ENCODE measurements around the gene LAMA5.

GRCh38 chr20:62281161-62281933 lies 85.8 kb downstream of the LAMA5 start:
- TF ChIP-seq POLR2A (IDR thresholded peaks at IDR 0.05): no peak
- no peak for TF ChIP-seq EP300 (IDR thresholded peaks at IDR 0.05)

Data from ovary (tissue), 1 donor.